IMR-90 (cell line): ENCODE results near the gene STK25.

Experiments used
- BHLHE40 ChIP-seq: fragments of 150-350 bp; IDR thresholded peaks from 2 replicates; pipeline ENCODE4 v1.6.1; 2016; ENCODE audit warnings: mild to moderate bottlenecking, low read depth, low read length
- POLR2A ChIP-seq: IDR thresholded peaks from 2 replicates; pipeline ENCODE4 v1.6.1; 2012; ENCODE audit warnings: mild to moderate bottlenecking, low read depth, low read length
- RCOR1 ChIP-seq: IDR thresholded peaks from 2 replicates; pipeline ENCODE4 v1.6.1; 2012; ENCODE audit warnings: mild to moderate bottlenecking, low read length, improper control_type of control experiment; ENCODE audit not compliant: insufficient replicate concordance
- TF ChIP-seq, protein P1 (sequence below): fragments of 150-350 bp; IDR thresholded peaks from 2 replicates; pipeline ENCODE4 v1.6.1; 2017; ENCODE audit warnings: mild to moderate bottlenecking, antibody characterized with exemption, low read length, low read depth
- TF ChIP-seq, protein P2 (sequence below): conservative IDR thresholded peaks from 2 replicates; pipeline ENCODE4 v1.5.1; 2012; ENCODE audit warnings: mild to moderate bottlenecking, low read depth, low read length, improper control_type of control experiment
- TF ChIP-seq, protein P3 (sequence below): fragments of 150-350 bp; IDR thresholded peaks from 2 replicates; pipeline ENCODE4 v1.6.1; 2016; ENCODE audit warnings: low read depth, mild to moderate bottlenecking, low read length, moderate library complexity, borderline replicate concordance

DNA sequence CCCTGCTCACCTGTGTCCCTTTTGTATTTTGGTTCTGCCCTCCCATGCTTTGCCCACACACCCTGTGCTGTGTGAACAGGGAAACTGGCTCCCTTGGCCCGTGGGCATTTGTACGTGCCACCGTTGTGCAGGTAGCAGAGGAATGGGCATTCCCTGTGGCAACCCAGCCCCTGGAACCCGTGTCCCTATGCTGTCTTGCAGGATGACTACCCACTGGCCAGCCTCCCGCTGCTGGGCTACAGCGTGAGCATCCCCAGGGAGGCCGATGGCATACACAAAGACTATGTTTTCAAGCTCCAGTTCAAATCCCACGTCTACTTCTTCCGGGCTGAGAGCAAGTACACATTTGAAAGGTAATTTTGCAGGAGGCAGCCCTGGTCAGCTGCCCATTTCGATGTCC lies 15.3 kb downstream of the STK25 start:
- TF ChIP-seq, protein P1, sequence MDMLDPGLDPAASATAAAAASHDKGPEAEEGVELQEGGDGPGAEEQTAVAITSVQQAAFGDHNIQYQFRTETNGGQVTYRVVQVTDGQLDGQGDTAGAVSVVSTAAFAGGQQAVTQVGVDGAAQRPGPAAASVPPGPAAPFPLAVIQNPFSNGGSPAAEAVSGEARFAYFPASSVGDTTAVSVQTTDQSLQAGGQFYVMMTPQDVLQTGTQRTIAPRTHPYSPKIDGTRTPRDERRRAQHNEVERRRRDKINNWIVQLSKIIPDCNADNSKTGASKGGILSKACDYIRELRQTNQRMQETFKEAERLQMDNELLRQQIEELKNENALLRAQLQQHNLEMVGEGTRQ: no peak
- no peak for TF ChIP-seq POLR2A
- TF ChIP-seq, protein P2, sequence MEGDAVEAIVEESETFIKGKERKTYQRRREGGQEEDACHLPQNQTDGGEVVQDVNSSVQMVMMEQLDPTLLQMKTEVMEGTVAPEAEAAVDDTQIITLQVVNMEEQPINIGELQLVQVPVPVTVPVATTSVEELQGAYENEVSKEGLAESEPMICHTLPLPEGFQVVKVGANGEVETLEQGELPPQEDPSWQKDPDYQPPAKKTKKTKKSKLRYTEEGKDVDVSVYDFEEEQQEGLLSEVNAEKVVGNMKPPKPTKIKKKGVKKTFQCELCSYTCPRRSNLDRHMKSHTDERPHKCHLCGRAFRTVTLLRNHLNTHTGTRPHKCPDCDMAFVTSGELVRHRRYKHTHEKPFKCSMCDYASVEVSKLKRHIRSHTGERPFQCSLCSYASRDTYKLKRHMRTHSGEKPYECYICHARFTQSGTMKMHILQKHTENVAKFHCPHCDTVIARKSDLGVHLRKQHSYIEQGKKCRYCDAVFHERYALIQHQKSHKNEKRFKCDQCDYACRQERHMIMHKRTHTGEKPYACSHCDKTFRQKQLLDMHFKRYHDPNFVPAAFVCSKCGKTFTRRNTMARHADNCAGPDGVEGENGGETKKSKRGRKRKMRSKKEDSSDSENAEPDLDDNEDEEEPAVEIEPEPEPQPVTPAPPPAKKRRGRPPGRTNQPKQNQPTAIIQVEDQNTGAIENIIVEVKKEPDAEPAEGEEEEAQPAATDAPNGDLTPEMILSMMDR: no peak
- no peak for TF ChIP-seq RCOR1
- no peak for TF ChIP-seq BHLHE40
- TF ChIP-seq, protein P3, sequence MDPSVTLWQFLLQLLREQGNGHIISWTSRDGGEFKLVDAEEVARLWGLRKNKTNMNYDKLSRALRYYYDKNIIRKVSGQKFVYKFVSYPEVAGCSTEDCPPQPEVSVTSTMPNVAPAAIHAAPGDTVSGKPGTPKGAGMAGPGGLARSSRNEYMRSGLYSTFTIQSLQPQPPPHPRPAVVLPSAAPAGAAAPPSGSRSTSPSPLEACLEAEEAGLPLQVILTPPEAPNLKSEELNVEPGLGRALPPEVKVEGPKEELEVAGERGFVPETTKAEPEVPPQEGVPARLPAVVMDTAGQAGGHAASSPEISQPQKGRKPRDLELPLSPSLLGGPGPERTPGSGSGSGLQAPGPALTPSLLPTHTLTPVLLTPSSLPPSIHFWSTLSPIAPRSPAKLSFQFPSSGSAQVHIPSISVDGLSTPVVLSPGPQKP: no peak
